Panc1 (cell line): ENCODE measurements around the gene OMP. TPM values are rescaled to one million over a fixed set of nuclear protein-coding genes. Genes with fewer than 3 reads are reported as not detected.

Experiments
- ATAC-seq: fragments of 200-7000 bp; cut with Tn5 transposase; 2 replicates; pipeline ENCODE4 v1.9.1; 2020; ENCODE audit warnings: mild to moderate bottlenecking, moderate library complexity
- BruUV-seq: library from RNA; stranded (reverse); fragments of 400-500 nt; replicated peaks from 2 replicates; lab custom pipeline; 2021; lab: Mats Ljungman, UMichigan
- CTCF ChIA-PET: fragments of 300-600 bp; sonication (Branson Sonifier 250); formaldehyde crosslinking; loops from one replicate; lab custom pipeline; 2022; ENCODE audit warnings: antibody characterized with exemption; lab: Charles Lee
- POLR2A ChIA-PET: fragments of 300-600 bp; sonication (Branson Sonifier 250); formaldehyde crosslinking; loops from one replicate; lab custom pipeline; 2022; ENCODE audit warnings: antibody characterized with exemption; lab: Charles Lee
- DNase-seq: peaks from one replicate; pipeline ENCODE4 v3.0.0-alpha.2; 2010; ENCODE audit warnings: low read depth, low spot score
- H3K27ac ChIP-seq: 2 replicates; pipeline ENCODE4 v1.5.1; 2011; ENCODE audit warnings: mild to moderate bottlenecking, low read length, inconsistent platforms
- H3K27me3 ChIP-seq: fragments of 200-500 bp; sonication (Bioruptor generic); 2 replicates; pipeline ENCODE4 v1.6.0; 2014; ENCODE audit warnings: low read length, inconsistent platforms; ENCODE audit not compliant: control insufficient read depth, insufficient read depth
- H3K36me3 ChIP-seq: fragments of 200-500 bp; sonication (Bioruptor generic); 2 replicates; pipeline ENCODE4 v1.5.1; 2014; ENCODE audit warnings: inconsistent platforms, mild to moderate bottlenecking, low read length, moderate library complexity; ENCODE audit not compliant: control insufficient read depth, insufficient read depth
- H3K4me1 ChIP-seq: 2 replicates; pipeline ENCODE4 v1.5.1; 2011; ENCODE audit warnings: inconsistent platforms, mild to moderate bottlenecking, low read length, moderate library complexity; ENCODE audit not compliant: control insufficient read depth, insufficient read depth
- H3K4me3 ChIP-seq, 2 experiments: 2 replicates each; pipeline ENCODE4 v1.5.1; 2011 to 2012; ENCODE audit warnings: low read depth in 2 of 2, low read length in 2 of 2, mild to moderate bottlenecking in 2 of 2, inconsistent platforms in 1 of 2, moderate library complexity in 1 of 2
- H3K9me3 ChIP-seq: fragments of 200-500 bp; sonication (Bioruptor generic); 2 replicates; pipeline ENCODE4 v1.5.1; 2014; ENCODE audit warnings: low read depth, mild to moderate bottlenecking, inconsistent platforms, low read length, moderate library complexity; ENCODE audit not compliant: control insufficient read depth, insufficient read depth
- POLR2AphosphoS5 ChIP-seq: IDR thresholded peaks from 2 replicates; pipeline ENCODE4 v1.6.1; 2012; ENCODE audit warnings: mild to moderate bottlenecking, low read depth, low read length, moderate library complexity
- SIN3A ChIP-seq: IDR thresholded peaks from 2 replicates; pipeline ENCODE4 v1.6.1; 2012; ENCODE audit warnings: low read depth, mild to moderate bottlenecking, low read length, moderate library complexity, borderline replicate concordance; ENCODE audit not compliant: insufficient read depth
- TCF7L2 ChIP-seq: IDR thresholded peaks from 2 replicates; pipeline ENCODE4 v1.6.1; 2011; ENCODE audit warnings: mild to moderate bottlenecking, low read depth, low read length, inconsistent platforms
- in situ Hi-C: cut with HindIII; loops from 2 replicates; pipeline ENCODE4 v1.10.0; 2016; ENCODE audit warnings: low sequenced_read_pairs, low pct_unique_long_range_greater_than_20kb
- intact Hi-C: fragments of 100-400 bp; cut with micrococcal nuclease; formaldehyde crosslinking; loops from one replicate; pipeline ENCODE4 v1.10.0; 2022; ENCODE audit not compliant: unreplicated experiment
- total RNA-seq: library from RNA; stranded (reverse); gene quantifications from one replicate; pipeline ENCODE4 v1.2.1, GENCODE V29; 2021; ENCODE audit not compliant: unreplicated experiment
- TF ChIP-seq, protein P1 (sequence below), 2 experiments: IDR thresholded peaks; 2 replicates each; pipeline ENCODE4 v1.6.1; 2011 to 2012; ENCODE audit warnings: low read depth in 2 of 2, control low read depth in 1 of 2, low read length in 1 of 2, mild to moderate bottlenecking in 1 of 2, moderate library complexity in 1 of 2; ENCODE audit not compliant: insufficient read depth in 1 of 2
- TF ChIP-seq, protein P2 (sequence below): fragments of 450-650 bp; IDR thresholded peaks from 2 replicates; pipeline ENCODE4 v1.5.1; 2017; ENCODE audit warnings: mild to moderate bottlenecking

OMP gene
- total RNA-seq, 1 experiment from 2014 or later, result 1.5 TPM

DNA sequence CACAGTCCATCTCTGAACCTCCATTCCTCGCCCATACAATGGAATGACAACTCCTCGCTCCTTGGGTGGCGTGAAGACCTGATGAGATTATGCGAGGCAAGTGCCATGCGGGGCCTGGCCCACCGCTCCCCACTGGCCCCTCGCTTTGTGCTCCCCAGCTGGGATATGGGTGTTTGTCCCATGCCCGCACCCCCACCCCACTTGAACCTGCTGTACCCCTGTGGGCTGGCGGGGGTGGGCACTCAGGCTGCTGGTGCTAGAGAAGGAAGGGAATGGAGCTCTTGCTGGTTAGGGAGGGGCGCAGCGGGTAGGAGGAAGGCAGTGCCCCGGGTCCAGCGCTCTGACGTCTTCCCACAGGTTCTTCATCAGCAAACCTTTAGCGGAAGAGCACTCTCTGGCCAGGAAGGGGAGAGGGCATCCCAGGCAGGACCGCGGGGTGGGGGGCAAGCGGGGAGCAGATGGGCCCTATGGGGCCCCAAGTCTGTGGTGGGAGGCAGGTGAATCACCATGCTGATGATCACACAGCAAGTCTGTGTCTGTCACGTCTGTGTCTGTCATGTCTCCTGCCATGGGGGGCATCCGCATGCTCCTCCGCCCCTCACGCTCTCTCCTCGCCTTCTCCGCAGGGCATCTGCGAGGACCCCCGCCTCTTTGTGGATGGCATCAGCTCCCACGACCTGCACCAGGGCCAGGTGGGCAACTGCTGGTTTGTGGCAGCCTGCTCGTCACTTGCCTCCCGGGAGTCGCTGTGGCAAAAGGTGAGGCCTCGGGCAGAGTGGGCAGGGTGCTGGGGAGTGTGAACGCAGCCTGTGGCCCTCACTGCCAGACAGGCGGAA, 9.4 kb upstream of the OMP start:
- ChIA-PET CTCF (interaction anchor here (1.5 kb wide), 1 partner anchor 34 kb away, joined by 5 read pairs; no protein-coding TSS in a partner anchor), POLR2A (no interaction called here)
- H3K4me1 ChIP-seq, result peaks cover 18% of the 10 kb centered on the region; the same call in 1 of the 2 replicates
- no peak overlapping the region for H3K27ac ChIP-seq
- H3K9me3 ChIP-seq, result no peaks in the 10 kb centered on the region
- no peak for ATAC-seq
- H3K4me3 ChIP-seq, result no peak overlapping the region
- intact Hi-C loops (no loop called here), in situ Hi-C loops (no loop called here)
- TF ChIP-seq TCF7L2 (no peak), SIN3A (no peak), POLR2AphosphoS5 (no peak)
- TF ChIP-seq, protein P1, sequence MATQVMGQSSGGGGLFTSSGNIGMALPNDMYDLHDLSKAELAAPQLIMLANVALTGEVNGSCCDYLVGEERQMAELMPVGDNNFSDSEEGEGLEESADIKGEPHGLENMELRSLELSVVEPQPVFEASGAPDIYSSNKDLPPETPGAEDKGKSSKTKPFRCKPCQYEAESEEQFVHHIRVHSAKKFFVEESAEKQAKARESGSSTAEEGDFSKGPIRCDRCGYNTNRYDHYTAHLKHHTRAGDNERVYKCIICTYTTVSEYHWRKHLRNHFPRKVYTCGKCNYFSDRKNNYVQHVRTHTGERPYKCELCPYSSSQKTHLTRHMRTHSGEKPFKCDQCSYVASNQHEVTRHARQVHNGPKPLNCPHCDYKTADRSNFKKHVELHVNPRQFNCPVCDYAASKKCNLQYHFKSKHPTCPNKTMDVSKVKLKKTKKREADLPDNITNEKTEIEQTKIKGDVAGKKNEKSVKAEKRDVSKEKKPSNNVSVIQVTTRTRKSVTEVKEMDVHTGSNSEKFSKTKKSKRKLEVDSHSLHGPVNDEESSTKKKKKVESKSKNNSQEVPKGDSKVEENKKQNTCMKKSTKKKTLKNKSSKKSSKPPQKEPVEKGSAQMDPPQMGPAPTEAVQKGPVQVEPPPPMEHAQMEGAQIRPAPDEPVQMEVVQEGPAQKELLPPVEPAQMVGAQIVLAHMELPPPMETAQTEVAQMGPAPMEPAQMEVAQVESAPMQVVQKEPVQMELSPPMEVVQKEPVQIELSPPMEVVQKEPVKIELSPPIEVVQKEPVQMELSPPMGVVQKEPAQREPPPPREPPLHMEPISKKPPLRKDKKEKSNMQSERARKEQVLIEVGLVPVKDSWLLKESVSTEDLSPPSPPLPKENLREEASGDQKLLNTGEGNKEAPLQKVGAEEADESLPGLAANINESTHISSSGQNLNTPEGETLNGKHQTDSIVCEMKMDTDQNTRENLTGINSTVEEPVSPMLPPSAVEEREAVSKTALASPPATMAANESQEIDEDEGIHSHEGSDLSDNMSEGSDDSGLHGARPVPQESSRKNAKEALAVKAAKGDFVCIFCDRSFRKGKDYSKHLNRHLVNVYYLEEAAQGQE (IDR thresholded peaks at IDR 0.05; ENCODE audit: insufficient read depth in 1 of 2, low read depth in 2 of 2, low read length in 1 of 2), result no peak
- TF ChIP-seq, protein P2, sequence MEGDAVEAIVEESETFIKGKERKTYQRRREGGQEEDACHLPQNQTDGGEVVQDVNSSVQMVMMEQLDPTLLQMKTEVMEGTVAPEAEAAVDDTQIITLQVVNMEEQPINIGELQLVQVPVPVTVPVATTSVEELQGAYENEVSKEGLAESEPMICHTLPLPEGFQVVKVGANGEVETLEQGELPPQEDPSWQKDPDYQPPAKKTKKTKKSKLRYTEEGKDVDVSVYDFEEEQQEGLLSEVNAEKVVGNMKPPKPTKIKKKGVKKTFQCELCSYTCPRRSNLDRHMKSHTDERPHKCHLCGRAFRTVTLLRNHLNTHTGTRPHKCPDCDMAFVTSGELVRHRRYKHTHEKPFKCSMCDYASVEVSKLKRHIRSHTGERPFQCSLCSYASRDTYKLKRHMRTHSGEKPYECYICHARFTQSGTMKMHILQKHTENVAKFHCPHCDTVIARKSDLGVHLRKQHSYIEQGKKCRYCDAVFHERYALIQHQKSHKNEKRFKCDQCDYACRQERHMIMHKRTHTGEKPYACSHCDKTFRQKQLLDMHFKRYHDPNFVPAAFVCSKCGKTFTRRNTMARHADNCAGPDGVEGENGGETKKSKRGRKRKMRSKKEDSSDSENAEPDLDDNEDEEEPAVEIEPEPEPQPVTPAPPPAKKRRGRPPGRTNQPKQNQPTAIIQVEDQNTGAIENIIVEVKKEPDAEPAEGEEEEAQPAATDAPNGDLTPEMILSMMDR, result no peak
- BruUV-seq, result no TSS peak
- no peak for DNase-seq
- no peaks in the 10 kb centered on the region for H3K36me3 ChIP-seq
- H3K27me3 ChIP-seq, result no peaks in the 10 kb centered on the region

DNA sequence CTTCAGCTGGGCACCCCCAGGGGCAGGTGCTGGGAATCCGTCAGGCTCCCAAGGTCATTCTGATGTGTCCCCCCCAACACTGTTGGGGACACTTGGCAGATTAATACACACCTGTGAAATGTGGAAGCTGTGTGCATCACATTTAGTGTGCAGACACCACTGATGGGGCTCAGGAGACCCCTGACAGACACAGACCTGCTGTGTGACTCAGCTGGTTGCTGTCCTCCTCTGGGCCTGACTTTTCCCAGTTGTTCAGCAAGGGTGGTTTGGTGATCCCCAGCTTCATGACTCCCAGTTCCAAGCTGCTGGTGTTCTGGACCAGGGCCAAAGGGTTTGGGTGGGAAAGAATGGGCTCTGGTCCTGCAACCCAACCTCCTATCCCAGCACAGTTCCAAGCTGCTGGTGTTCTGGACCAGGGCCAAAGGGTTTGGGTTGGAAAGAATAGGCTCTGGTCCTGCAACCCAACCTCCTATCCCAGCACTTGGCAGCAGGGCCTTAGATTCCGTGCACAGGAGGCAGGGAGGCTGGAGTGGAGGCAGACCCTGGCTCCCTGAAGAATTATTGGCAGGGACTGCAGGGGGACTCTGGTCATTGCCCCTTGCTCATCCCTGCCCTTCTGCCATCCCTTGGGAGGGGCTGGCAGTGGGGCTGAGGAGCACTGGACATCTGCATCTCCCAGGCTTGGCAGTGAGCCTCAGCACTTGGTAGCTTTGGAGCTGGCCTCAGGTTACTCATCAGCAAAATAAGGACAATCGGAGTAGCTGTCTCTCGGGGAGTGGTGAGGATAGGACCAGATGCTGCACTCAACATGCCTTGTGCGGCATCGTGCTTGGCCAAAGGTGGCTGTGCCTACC, 8.4 kb upstream of the OMP start:
- BruUV-seq, result no TSS peak
- H3K27me3 ChIP-seq, result no peaks in the 10 kb centered on the region
- DNase-seq (no peak), ATAC-seq (no peak)
- ChIA-PET POLR2A (interaction anchor here (0.6 kb wide), 1 partner anchor 221 kb away, joined by 4 read pairs; no protein-coding TSS in a partner anchor), CTCF (interaction anchor here (1.5 to 1.7 kb wide), 3 partner anchors 33 to 174 kb away, joined by 5 to 7 read pairs (median 6); no protein-coding TSS in a partner anchor)
- intact Hi-C loops (no loop called here), in situ Hi-C loops (no loop called here)
- no peak for TF ChIP-seq TCF7L2
- TF ChIP-seq, protein P2, result no peak
- TF ChIP-seq, protein P1 (IDR thresholded peaks at IDR 0.05; ENCODE audit: insufficient read depth in 1 of 2, low read depth in 2 of 2, low read length in 1 of 2), result no peak
- no peak for TF ChIP-seq POLR2AphosphoS5
- TF ChIP-seq SIN3A, result no peak
- H3K9me3 ChIP-seq, result no peaks in the 10 kb centered on the region
- H3K4me3 ChIP-seq, result no peak overlapping the region
- peaks cover 15% of the 10 kb centered on the region; the same call in 1 of the 2 replicates for H3K4me1 ChIP-seq
- H3K27ac ChIP-seq, result no peak overlapping the region
- H3K36me3 ChIP-seq, result no peaks in the 10 kb centered on the region
